Suprapubic skin (tissue), 4 donors: Measurements from ENCODE around the gene DNAH17.

Experiments
- CTCF ChIP-seq, 2 donors: fragments of 200-600 bp in 1 of 2; fragments of 450-650 bp in 1 of 2; sonication (generic) in 1 of 2; IDR thresholded peaks; one replicate each; pipeline ENCODE4 v1.5.1; 2016 to 2019; ENCODE audit warnings: antibody characterized with exemption in 2 of 2, mild to moderate bottlenecking in 1 of 2, moderate library complexity in 1 of 2
- EP300 ChIP-seq: sonication (generic); formaldehyde crosslinking; IDR thresholded peaks from one replicate; pipeline ENCODE4 v1.6.1; 2017; ENCODE audit warnings: antibody characterized with exemption
- POLR2A ChIP-seq, 2 donors: fragments of 450-650 bp; IDR thresholded peaks; one replicate each; pipeline ENCODE4 v1.6.1; 2017; ENCODE audit warnings: antibody characterized with exemption in 2 of 2, mild to moderate bottlenecking in 2 of 2, moderate library complexity in 2 of 2
- POLR2AphosphoS5 ChIP-seq, 3 donors: sonication (generic); formaldehyde crosslinking; IDR thresholded peaks; one replicate each; pipeline ENCODE4 v1.6.1; 2017; ENCODE audit warnings: antibody characterized with exemption in 3 of 3

GRCh38 chr17:78575340-78575739 lies 1.9 kb downstream of the DNAH17 start:
- TF ChIP-seq POLR2A (IDR thresholded peaks at IDR 0.05) (no peak), CTCF (IDR thresholded peaks at IDR 0.05) (no peak), EP300 (no peak), POLR2AphosphoS5 (IDR thresholded peaks at IDR 0.05) (no peak)
